ENCODE measurements around the gene TMEM35B.
"Not testable (repeated sequence)": the region's sequence is repeated elsewhere in the genome, so short reads cannot be mapped to it uniquely, and the experiment has no call there.

TMEM35B gene

DNA sequence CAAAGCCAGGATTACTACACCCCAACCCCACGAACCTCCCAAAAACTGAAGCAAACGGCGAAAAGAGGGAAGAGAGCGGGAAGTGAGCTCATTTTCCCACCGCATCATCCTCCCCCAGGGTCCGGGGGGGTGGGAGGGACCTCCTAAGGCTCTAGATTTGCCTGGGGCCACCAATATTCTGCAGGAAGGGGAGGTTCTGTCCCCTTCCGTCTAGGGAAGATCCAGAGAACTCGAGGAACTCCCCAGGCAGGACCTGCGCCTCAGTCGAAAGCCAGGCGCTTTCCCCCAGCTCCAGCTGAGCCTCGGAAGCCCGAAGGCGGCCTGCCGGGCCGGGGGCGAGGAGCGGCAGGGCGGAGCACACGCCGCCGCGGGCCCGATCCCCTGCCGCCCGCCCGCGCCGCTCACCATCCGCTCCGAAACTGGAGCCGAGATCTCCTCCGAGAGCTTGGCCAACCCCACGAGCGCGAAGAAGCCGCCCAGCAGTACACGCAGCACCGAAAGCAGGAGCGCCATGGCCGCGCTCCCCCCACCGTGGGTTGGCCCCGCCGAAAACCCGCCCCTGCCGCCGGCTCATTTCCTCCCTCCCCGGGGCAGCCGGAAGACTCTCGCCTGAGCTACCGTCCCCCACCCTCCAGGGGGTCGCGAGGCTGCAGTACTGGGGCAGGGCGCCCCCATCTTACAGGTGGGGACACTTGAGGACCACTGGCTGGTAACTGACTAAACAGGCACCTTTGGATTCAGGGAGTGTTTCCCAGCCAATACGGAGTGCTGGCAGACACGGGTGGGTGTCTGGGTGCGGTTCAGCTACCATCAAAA, at the start of gene TMEM35B:
TSS of gene TMEM35B (minus strand) at position 555 of the 816 bp plus-strand sequence. CDS start at position 513, 42 bp downstream.
- peak; percentile 58 to 69 (median 64) for DNase-seq (ENCODE audit: low read depth in 3 of 3)

- no peak for DNase-seq (ENCODE audit: low read depth in 3 of 3)
Observed at GRCh38 chr1:35033346-35033745, 48.2 kb upstream of the TMEM35B start.

- DNase-seq (ENCODE audit: low read depth in 3 of 3): no peak
Observed at GRCh38 chr1:35032384-35032739, 47.2 kb upstream of the TMEM35B start.

DNA sequence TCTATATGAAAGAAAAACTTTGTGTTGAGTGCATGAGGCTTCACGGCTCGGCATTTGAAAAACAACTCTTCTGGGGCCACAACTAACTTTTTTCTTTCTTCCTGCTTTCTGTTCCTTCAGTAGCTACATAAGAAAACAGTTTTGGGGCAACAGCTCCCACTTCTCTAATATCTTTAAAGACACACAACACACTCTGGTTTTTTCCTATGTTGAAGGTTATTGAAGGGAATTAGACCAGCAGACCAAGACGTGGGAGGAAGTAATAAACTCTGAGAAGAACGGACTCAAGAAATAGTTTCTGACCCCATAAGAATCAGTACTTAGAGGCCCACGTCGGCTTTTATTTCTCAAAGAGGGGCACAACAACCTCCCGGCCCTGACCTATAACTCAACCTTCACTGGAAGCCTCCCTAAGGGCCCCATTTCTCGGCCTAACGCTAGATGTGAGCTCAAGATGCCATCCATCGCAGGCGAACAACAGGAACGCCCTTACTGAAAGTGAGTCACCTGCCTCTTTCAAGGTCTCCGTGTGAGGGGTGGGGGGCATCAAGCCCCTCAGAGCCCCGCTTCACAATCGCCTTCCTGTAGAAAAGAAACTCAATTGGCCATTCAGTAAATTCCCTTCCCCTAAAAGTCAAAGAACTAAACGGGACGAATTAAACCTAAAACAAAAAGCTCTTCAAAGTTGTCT, 45.8 kb upstream of the TMEM35B start:
- peak in 2 of 3 experiments; percentile 5 to 16 for DNase-seq (ENCODE audit: low read depth in 3 of 3)

DNA sequence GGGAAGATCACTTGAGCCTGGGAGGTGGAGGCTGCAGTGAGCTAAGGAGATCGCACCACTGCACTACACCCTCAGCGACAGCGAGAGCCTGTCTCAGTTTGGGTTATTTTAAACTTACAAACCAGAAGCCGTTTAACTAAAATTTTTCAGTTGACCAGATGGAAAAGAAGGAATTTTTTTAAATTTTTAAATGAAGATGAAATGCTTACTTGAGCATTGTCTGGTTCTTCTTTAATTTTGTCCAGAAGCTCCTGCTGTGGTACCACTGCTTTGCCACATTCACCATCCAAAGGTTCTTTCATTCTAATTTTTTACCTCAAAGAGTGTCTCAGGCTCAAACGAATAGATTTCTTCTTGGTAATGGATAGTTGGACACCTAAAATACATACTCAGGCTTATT, 45.2 kb upstream of the TMEM35B start:
- no peak for DNase-seq (ENCODE audit: low read depth in 3 of 3)

DNA sequence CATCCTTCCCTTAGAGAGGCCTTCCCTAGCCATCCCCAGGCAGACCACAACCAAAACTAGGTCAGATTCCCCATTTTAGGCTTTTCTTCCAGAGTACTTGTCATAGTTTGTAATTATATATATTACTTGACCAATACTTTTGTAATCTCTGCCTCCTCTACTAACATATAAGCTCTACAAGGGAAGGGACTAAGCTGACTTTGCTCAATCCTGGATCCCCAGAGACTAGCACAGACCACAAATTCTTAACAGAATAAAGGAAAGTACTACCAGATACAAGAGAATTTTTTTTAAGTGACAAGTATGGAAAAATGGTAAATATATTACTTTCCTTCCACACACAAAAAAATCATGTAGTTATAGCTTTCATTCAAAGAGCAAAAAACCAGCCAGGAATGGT, 44.6 kb upstream of the TMEM35B start:
- no peak for DNase-seq (ENCODE audit: low read depth in 3 of 3)

DNA sequence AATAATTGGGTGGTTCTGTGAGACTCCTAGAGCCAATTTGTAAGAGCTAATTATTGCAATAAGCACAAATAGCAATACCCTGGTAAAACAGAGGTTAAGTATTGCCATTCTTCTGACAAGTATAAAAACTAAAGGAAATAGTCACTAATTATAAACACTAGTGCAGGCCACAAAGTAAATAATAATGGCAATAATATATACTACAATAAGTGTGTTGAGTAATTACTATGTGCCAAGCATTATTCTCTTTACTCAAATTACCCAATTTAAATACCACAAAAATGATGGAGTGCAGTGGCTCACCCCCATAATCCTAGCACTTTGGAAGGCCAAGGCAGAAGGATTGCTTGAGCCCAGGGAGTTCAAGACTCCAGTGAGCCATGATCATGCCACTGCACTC, 31.3 kb upstream of the TMEM35B start:
- no peak for DNase-seq (ENCODE audit: low read depth in 3 of 3)

GRCh38 chr1:35014486-35014885, 29.3 kb upstream of the TMEM35B start:
- DNase-seq (ENCODE audit: low read depth in 3 of 3): no peak

DNA sequence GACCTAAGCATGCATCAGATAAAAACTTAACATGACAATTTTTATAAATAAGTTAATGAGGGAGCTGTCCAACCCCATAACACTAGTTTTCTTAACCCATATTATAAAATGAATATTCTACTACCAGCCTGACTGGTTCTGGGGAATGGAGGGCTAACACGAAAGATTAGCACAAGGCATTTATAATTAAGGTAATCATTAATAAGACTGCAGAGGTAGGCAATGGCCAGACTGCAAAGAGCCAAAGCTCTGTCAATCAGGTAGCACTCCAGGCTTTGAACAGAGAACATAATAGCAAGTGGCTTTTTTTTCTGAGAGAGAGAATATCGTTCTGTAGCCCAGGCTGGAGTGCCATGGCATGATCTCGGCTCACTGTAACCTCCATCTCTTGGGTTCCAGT, 20.6 kb upstream of the TMEM35B start:
- no peak for DNase-seq (ENCODE audit: low read depth in 3 of 3)

- DNase-seq (ENCODE audit: low read depth in 3 of 3): no peak
Observed at GRCh38 chr1:35001743-35002142, 16.6 kb upstream of the TMEM35B start.

- no peak for DNase-seq (ENCODE audit: low read depth in 3 of 3)
Observed at GRCh38 chr1:34994878-34995277, 9.7 kb upstream of the TMEM35B start.

DNA sequence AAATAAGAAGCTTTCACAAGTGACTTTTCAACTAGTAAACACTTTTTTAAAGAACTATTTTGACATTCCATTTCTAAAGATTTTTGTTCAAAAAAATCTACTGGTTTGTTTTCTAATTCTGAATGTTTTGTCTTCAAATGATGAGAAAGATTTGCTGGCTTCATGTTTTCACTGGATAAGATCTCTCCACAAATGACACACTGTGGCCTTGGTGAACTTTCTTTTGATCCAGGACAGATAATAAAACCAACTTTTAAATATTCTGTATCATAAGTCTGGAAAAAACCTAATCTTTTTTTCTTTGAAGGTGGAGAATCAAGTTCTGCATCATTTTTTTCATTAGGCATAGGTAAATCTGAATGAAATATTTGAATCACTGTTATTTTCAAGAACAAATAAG, 3.4 kb upstream of the TMEM35B start:
- DNase-seq (ENCODE audit: low read depth in 3 of 3): no peak

DNA sequence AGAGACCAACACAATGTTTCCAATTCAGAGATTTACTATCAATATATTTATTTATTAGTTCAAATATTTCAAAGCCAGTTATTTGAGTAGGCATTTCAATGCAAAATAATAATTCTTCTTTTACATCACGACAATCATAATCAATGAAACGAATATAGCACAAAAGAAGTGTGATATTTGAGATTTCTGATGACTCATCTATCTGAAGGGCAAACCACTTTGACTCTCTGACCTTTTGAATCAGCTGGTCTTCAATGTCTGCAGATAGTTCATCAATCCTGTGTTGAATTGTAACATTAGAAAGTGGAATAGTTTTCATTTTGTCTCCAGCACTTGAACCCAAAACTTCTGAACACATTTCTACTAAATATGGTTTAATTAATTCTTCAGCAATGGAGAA, 3.0 kb upstream of the TMEM35B start:
- DNase-seq (ENCODE audit: low read depth in 3 of 3): no peak

- DNase-seq (ENCODE audit: low read depth in 3 of 3): no peak
Observed at GRCh38 chr1:34987018-34987417, 1.9 kb upstream of the TMEM35B start.

DNA sequence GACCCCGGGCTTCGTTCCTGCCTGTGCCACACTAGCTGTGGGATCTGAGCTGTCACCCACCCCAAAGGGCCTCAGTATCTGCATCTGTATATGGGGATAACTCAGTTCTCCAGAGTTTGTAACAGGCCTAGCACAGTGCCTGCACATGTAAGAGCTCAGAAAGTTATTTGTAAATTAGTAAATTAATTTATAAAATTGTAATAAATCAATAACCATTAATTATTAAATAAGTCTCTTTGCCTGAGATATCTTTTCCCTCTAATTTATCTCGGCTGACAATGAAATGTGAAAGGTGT, 410 bp upstream of the TMEM35B start:
- not testable (repeated sequence) for DNase-seq (ENCODE audit: low read depth in 3 of 3)

DNA sequence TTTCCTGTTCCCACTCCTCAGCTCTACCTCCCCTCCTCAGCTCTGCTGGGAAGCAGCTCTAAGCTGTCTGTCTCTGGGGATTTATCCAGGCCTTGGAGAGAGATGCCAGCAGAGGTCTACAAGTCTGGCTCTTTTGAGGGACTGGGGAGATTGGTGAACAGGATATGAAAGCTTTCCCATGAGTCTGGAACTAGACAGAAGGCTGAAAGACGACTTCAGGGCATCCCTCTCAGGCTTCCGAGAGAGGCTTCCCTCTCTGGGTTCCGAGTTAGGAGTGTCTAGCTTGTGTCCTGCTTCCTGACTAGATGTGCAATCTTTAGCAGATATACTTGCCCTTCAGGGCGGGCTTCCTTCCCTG, 733 bp downstream of the TMEM35B start:
- no peak for DNase-seq (ENCODE audit: low read depth in 3 of 3)

GRCh38 chr1:34983700-34984355, 1.3 kb downstream of the TMEM35B start:
- DNase-seq (ENCODE audit: low read depth in 3 of 3): no peak

GRCh38 chr1:34982820-34983376, 2.2 kb downstream of the TMEM35B start:
- no peak for DNase-seq (ENCODE audit: low read depth in 3 of 3)

DNA sequence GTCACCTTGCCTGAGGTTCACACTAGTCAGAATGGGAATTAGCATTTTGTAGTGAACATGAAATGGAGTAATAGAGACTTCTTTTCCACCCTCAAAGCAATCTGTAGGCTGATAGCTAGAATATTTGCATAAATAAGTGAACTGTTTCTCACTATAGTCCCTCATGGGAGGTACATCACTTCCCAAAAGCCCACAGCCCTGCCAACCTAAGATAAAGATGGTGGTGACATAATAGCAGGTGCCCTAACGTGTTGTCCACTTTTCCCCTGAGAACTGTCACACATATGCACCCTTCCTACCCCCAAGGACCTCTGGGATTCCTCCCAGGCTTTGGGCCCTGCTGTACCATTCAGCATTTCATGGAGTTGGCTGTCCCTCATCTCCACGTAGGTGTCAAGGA, 4.4 kb downstream of the TMEM35B start:
- DNase-seq (ENCODE audit: low read depth in 3 of 3): no peak

- no peak for DNase-seq (ENCODE audit: low read depth in 3 of 3)
Observed at GRCh38 chr1:34978921-34979320, 6.2 kb downstream of the TMEM35B start.

- no peak for DNase-seq (ENCODE audit: low read depth in 3 of 3)
Observed at GRCh38 chr1:34977858-34978257, 7.3 kb downstream of the TMEM35B start.

- no peak for DNase-seq (ENCODE audit: low read depth in 3 of 3)
Observed at GRCh38 chr1:34977210-34977471, 8.0 kb downstream of the TMEM35B start.

All from stimulated activated CD4-positive, alpha-beta T cell treated with anti-CD3 and anti-CD28 coated beads, TNF-alpha, amount 100 ng/mL, for 4 hours (primary cell).